Measurements from ENCODE around the gene ADARB2.
"Not testable (repeated sequence)": the region's sequence is repeated elsewhere in the genome, so short reads cannot be mapped to it uniquely, and the experiment has no call there.

ADARB2 gene

DNA sequence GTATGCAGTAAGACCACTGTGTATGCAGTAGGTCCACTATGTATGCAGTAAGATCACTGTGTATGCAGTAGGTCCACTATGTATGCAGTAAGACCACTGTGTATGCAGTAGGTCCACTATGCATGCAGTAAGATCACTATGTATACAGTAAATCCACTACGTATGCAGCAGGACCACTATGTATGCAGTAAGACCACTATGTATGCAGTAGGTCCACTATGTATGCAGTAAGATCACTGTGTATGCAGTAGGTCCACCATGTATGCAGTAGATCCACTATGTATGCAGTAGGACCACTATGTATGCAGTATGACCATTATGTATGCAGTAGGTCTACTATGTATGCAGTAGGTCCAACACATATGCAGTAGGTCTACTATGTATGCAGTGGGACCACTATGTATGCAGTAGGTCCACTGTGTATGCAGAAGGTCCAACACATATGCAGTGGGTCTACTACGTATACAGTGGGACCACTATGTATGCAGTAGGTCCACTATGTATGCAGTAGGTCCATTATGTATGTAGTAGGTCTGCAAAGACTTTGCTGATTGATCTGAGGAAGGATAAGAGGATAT is 313.6 kb downstream of the ADARB2 start:
- Mint-ChIP-seq H3K4me1 (peaks cover 15% of the 10 kb centered on the region), H3K9me3 (no peaks in the 10 kb centered on the region), H3K27ac (no peak overlapping the region), H3K27me3 (peaks cover 22% of the 10 kb centered on the region), H3K4me3 (no peak overlapping the region), H3K36me3 (ENCODE audit: low read depth) (no peaks in the 10 kb centered on the region)
- no peak for ATAC-seq
- no peak for DNase-seq

DNA sequence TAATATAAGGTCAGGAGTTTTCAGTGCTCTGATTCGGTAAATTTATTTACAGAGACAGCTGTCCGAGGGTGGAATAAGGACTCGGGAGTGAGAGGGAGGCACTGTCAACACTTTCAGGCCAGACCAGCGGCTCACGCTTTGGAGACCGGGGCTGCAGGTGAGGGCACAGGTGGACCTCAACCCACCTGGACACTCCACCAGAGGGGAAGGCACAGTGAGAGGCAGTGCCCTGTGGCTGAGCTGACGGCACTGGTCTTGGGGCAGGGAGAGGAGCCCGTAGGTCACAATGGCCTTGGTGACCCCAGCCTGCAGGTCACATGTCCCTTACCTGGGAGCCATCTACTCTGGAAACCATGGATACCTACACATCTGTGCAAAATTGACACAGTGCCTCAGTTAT is 315.1 kb downstream of the ADARB2 start:
- Mint-ChIP-seq H3K9me3 (no peaks in the 10 kb centered on the region), H3K27ac (no peak overlapping the region), H3K27me3 (peaks cover 24% of the 10 kb centered on the region), H3K4me3 (no peak overlapping the region), H3K36me3 (ENCODE audit: low read depth) (no peaks in the 10 kb centered on the region), H3K4me1 (peaks cover 15% of the 10 kb centered on the region)
- no peak for ATAC-seq
- DNase-seq: no peak

DNA sequence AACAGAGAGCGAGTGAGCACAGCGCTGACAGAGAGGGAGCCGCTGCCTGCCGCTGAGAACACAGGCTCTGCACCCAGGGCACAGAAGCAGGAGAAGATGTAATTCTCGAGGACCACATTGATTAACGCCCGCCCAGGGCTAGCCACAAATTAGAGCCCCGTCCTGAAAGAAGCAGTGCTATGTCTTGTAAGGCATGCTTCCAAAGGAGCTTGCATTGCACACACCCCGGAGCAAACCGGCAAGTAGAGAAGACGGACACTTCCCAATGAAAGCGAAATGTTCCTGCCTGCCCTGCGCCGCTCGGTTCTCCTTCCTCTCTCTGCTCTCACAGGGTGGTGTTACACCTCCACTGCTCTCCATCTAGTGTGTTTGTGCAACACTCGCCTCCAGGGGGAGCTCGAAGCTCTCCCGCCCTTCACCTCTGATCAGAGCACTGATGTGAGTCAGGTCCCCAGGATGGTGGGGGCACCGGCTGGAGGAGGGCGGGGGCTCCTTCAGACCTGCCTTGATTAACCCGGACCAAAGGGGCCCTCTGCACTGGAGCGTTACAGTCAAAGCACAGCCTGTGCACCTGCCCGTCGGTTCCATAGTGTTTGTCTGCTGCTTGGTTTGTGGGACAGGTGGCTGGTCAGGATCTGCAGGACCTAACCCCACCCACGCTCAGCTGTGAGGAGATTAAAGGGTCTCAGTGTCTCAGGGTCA is 316.5 kb downstream of the ADARB2 start:
- peak overlapping the region; percentile 37 for H3K4me3 Mint-ChIP-seq
- peaks cover 13% of the 10 kb centered on the region for H3K4me1 Mint-ChIP-seq
- no peaks in the 10 kb centered on the region for H3K36me3 Mint-ChIP-seq (ENCODE audit: low read depth)
- no peak overlapping the region for H3K27ac Mint-ChIP-seq
- peak; percentile 94 for ATAC-seq
- peaks cover 29% of the 10 kb centered on the region for H3K27me3 Mint-ChIP-seq
- peak; percentile 75 for DNase-seq
- H3K9me3 Mint-ChIP-seq: no peaks in the 10 kb centered on the region

DNA sequence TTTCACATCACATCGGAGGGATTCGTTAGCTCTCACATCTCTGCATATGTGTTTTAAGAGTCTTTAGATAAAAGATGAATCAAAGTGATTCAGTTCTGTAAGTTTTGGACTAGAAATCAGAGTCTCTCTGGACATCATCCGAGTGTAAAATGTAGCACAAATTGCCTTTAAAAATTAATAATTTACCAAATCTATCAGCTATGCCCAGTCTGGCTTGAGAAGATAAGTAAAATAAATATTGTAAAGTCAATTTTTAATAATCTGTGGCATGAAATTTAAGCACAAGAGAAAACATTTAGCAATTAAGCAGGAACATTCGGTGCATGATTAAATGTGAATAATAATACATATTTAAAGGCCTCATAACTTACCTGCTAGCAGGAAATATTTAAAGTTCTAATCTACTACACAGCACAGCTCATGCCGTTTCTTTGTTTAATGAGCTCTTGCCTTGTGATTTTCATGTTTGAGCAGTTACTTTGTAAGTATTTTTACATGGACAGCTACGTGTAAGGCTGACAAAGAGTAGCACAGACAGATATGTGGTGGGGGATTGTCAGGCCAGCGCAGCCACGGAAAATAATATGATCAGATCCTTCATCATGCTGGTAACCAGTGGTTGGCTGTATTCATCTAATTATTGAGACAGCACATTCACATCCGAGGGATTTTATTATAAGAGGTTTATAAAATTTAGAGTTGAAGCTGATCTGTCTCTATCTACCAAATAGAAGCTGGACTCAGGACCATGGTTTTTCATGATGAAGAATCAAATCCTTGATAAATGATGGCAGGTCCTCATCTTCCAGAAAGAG is 317.3 kb downstream of the ADARB2 start:
- Mint-ChIP-seq H3K27me3 (peaks cover 32% of the 10 kb centered on the region), H3K36me3 (ENCODE audit: low read depth) (no peaks in the 10 kb centered on the region), H3K4me3 (peak overlapping the region; percentile 37), H3K4me1 (peaks cover 13% of the 10 kb centered on the region), H3K27ac (no peak overlapping the region), H3K9me3 (no peaks in the 10 kb centered on the region)
- ATAC-seq (no peak), DNase-seq (no peak)

DNA sequence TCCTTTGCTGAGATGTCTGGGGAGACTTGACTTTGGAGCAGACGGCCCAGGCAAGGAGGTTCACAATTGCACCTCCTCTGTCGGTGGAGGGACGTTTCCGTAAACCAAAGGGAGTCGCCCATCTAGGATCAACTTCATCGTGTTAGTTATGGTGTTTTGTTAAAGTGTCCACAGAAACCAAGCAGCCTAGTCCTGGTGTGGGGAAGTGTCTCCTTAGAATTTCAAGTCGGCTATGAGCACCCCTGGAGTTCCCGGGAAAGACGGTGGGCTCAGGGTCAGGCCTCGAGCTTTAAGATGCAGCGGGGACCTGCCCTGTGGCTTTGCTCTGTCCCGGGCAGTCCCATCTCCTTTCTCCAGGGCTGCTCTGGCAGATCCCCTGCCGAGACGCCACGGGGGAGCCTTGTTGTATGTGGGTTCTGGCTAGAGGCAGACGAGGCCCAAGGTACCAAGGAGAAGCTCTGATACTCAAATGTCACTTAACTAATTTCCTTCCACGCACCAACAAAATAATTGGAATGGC is 319.2 kb downstream of the ADARB2 start:
- ATAC-seq: no peak
- H3K27me3 Mint-ChIP-seq: peaks cover 41% of the 10 kb centered on the region
- DNase-seq: no peak

DNA sequence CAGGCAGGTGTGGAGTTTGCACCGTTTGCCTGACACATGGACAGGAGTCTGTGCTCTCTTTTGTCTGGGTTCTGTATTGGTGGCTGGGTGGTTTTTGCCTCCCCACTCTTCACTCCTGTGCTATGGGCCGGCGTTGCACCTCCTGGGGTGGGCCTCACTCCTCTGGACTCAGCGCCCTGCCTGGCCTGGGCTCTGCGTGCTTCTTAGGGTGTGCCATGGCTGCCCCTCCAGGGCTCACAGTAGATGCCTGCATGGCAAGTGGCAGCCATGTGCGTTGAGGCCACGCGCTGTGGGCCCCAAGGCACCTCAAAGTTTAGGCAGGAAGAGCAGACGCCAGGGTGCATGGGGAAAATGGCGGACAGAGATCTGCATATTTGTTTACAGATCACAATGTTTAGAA is 319.8 kb downstream of the ADARB2 start:
- H3K27me3 Mint-ChIP-seq: peaks cover 46% of the 10 kb centered on the region

More for the DNA sequence above, 319.2 kb downstream of the ADARB2 start:
- Mint-ChIP-seq H3K36me3 (ENCODE audit: low read depth) (no peaks in the 10 kb centered on the region), H3K4me3 (no peak overlapping the region), H3K9me3 (no peaks in the 10 kb centered on the region), H3K4me1 (peaks cover 9% of the 10 kb centered on the region), H3K27ac (no peak overlapping the region)

DNA sequence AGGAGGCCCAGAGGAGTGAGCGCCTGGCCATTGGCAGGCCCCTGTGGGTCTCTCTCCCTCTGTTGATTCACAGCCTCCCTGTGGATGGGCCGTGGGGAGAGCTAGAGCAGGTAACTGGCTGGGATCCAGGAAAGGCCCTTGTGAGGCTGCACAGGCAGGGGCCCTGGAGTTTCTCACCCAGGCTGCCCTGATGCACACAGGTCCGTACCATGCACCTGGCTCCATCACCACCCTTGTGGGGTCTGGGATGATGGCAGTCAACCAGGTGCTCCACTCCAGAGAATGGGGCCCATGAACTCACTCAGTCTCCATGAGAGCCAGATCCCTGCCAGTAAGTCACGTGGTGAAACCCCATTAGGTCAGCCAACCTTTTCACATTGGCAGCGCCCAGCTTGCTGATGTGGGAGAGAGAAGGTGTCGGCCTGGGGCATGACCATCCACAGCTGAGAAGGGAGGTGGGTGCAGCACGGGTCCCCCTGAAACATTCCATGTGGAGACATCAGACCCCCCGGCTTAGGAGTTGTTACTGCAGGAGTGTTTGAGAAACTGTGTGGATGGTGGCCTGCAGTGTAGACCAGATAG is 320.8 kb downstream of the ADARB2 start:
- DNase-seq (no peak), ATAC-seq (no peak)
- Mint-ChIP-seq H3K4me1 (peaks cover 11% of the 10 kb centered on the region), H3K27me3 (peaks cover 48% of the 10 kb centered on the region), H3K27ac (no peak overlapping the region), H3K36me3 (ENCODE audit: low read depth) (no peaks in the 10 kb centered on the region), H3K4me3 (no peak overlapping the region), H3K9me3 (no peaks in the 10 kb centered on the region)

More for the DNA sequence above, 319.8 kb downstream of the ADARB2 start:
- peaks cover 9% of the 10 kb centered on the region for H3K4me1 Mint-ChIP-seq
- H3K4me3 Mint-ChIP-seq: no peak overlapping the region
- H3K9me3 Mint-ChIP-seq: no peaks in the 10 kb centered on the region
- no peak overlapping the region for H3K27ac Mint-ChIP-seq
- DNase-seq: no peak
- ATAC-seq: no peak
- no peaks in the 10 kb centered on the region for H3K36me3 Mint-ChIP-seq (ENCODE audit: low read depth)

DNA sequence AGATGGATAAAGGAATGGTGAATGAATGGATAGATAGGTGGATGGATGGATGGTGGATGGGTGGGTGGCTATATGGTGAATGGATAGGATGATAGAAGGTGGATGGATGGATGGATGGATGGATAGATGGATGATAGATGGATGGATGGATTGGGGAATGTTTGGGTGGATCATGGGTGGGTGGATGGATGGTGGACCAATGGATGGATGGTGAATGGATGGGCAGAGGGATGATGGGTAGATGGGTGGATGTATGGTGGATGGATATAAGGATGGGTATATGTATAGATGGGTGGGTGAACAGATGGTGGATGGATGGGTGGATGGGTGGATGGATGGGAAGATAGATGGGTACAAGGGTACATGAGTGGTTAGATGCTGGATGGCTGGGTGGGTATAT is 322.4 kb downstream of the ADARB2 start:
- Mint-ChIP-seq H3K4me1 (peaks cover 2% of the 10 kb centered on the region), H3K4me3 (no peak overlapping the region), H3K36me3 (ENCODE audit: low read depth) (no peaks in the 10 kb centered on the region), H3K27ac (no peak overlapping the region), H3K9me3 (no peaks in the 10 kb centered on the region), H3K27me3 (peaks cover 36% of the 10 kb centered on the region)
- no peak for DNase-seq
- ATAC-seq: no peak

DNA sequence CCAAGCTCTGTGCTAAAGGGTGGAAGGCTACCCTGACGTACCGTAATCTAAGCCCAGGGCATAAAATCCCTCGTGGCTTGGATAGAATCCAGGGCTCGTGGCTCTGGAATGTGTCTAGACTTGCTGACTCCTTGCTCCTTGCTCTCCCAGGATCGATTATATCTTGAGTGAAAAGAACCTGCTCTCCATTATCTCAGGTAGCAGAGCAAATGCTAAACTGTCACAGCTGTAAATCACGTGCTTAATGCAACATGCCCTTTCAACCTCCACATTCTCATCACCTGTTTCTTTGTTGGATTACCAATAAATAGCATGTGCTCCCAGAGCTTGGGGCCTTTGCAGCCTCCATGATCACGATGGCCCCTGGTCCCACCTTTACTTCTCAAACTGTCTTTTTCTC is 323.0 kb downstream of the ADARB2 start:
- H3K27me3 Mint-ChIP-seq: peaks cover 32% of the 10 kb centered on the region

DNA sequence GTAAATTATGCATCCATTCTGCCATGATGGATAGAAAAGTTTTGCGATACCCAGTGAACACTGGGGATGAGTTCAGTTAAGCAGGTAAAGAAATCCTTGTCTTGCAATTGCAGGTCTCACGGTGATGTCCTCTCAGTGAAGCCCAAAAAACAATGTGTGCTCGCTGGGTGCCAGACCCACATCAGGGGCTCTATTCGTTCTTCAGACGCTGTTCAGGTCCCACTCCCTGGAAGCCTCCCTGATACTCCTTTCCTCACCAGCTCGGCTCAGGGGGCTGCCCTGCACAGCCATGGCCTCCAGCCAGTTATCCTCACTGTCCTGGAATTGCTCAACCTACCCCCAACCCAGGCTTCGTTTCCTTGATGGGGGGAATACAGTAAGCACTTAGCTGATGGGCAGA is 323.5 kb downstream of the ADARB2 start:
- peaks cover 2% of the 10 kb centered on the region for H3K4me1 Mint-ChIP-seq
- no peak overlapping the region for H3K4me3 Mint-ChIP-seq
- H3K9me3 Mint-ChIP-seq: no peaks in the 10 kb centered on the region
- no peak overlapping the region for H3K27ac Mint-ChIP-seq
- H3K27me3 Mint-ChIP-seq: peaks cover 31% of the 10 kb centered on the region
- H3K36me3 Mint-ChIP-seq (ENCODE audit: low read depth): no peaks in the 10 kb centered on the region
- DNase-seq: no peak
- no peak for ATAC-seq

More for the DNA sequence above, 323.0 kb downstream of the ADARB2 start:
- H3K9me3 Mint-ChIP-seq; ATAC-seq; H3K27ac Mint-ChIP-seq; DNase-seq; H3K4me3 Mint-ChIP-seq; H3K36me3 Mint-ChIP-seq (ENCODE audit: low read depth); H3K4me1 Mint-ChIP-seq: not testable (repeated sequence)

DNA sequence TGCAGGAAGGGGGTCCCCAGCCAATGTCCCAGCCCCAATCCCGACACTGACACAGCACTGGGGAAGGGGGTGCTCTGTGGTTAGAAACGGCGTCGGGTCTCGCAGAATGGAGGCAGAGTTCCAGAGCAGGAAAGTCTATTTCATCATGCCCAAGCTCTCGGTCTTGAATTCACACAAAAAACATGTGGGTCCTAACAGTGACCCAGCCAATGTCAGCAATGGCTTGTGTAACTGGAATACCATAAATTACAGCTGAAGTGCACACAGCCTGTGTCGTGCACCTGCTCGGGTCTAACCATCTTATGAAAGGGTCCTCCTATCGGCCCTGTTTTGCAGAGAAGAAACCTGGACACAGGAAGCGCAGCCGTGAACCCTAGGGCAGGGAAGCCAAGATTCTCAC is 324.1 kb downstream of the ADARB2 start:
- no peak for ATAC-seq
- Mint-ChIP-seq H3K9me3 (no peaks in the 10 kb centered on the region), H3K36me3 (ENCODE audit: low read depth) (no peaks in the 10 kb centered on the region), H3K27ac (no peak overlapping the region), H3K27me3 (peaks cover 29% of the 10 kb centered on the region), H3K4me3 (no peak overlapping the region), H3K4me1 (peaks cover 2% of the 10 kb centered on the region)
- no peak for DNase-seq

DNA sequence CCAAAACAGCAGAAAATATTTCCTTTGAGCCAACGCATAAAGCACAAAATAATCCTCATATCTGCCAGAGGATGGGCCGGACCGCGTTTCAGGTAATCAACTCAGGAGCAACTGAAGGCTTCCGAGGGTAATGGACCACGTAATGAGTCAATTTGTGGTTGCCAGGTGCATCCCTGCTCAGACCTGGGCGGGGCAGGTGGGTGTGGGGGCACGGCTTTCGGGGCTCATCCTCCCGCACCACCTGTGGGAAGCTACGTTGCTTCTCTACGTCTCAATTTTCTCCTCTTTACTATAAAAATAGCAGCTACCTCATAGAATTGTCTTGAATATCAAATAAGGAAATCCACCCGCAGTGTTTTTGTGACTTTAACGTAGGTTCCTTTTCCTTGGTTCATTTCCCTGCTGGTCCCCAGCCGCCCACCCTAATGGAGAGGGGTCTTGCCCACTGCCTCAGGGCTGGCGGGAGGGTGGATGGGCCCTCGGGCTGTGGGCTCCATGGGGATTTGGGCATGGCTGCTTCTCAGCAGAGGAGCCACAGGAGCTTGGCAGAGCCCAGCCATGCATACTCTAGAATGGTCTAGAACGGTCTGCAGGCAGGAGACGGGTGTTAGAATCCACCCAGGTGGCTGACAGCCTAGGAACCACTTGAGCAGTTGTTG is 324.7 kb downstream of the ADARB2 start:
- H3K4me3 Mint-ChIP-seq: no peak overlapping the region
- no peaks in the 10 kb centered on the region for H3K9me3 Mint-ChIP-seq
- ATAC-seq: no peak
- no peak overlapping the region for H3K27ac Mint-ChIP-seq
- peaks cover 29% of the 10 kb centered on the region for H3K27me3 Mint-ChIP-seq
- peaks cover 2% of the 10 kb centered on the region for H3K4me1 Mint-ChIP-seq
- no peak for DNase-seq
- no peaks in the 10 kb centered on the region for H3K36me3 Mint-ChIP-seq (ENCODE audit: low read depth)

DNA sequence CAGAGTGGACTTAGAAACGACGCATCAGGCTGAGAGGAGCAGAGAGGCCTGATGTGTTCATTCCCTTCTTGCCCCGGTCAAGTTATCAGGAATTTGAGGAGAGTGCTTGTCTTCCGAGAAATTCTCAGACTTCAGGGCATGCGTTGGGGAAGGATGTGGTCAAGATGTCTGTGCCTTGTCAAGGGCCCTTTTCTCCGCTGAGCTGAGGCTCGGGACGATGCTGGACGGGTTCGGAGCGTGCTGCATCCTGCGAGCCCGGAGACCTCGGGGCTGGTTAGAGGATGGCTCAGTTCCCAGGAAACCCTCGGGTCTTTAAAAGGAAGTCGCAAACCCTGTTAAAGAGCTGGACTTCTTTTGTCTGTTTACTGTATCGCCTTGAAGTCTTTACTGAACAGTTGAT is 325.4 kb downstream of the ADARB2 start:
- H3K4me3 Mint-ChIP-seq: no peak overlapping the region

DNA sequence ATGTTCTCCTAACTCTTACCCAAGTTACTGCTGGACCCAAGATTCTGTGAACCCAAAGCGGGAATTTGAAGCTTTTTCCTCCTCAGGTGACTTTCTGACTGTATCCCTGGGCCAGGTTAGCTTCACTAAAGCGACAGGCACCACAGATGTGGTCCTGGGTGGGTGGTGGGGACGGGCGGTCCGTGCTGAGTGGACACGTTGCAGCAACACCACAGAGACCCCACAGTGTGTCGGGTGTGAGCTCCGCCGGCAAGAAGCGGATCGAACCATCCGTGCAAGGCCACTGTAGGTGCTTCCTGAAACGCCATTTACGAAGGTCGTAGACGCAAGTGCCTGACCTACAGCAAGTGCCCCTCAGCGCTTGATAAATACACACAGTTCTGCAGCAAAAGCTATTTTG is 325.9 kb downstream of the ADARB2 start:
- DNase-seq (no peak), ATAC-seq (no peak)
- no peak overlapping the region for H3K27ac Mint-ChIP-seq
- peaks cover 23% of the 10 kb centered on the region for H3K27me3 Mint-ChIP-seq
- no peaks in the 10 kb centered on the region for H3K36me3 Mint-ChIP-seq (ENCODE audit: low read depth)
- H3K9me3 Mint-ChIP-seq: no peaks in the 10 kb centered on the region
- H3K4me3 Mint-ChIP-seq: no peak overlapping the region
- peaks cover 2% of the 10 kb centered on the region for H3K4me1 Mint-ChIP-seq

More for the DNA sequence above, 325.4 kb downstream of the ADARB2 start:
- Mint-ChIP-seq H3K27ac (no peak overlapping the region), H3K4me1 (peaks cover 2% of the 10 kb centered on the region), H3K9me3 (no peaks in the 10 kb centered on the region), H3K36me3 (ENCODE audit: low read depth) (no peaks in the 10 kb centered on the region), H3K27me3 (peaks cover 25% of the 10 kb centered on the region)
- DNase-seq (no peak), ATAC-seq (no peak)

Data from activated naive CD8-positive, alpha-beta T cell treated with anti-CD3 and anti-CD28 coated beads, Interleukin-2, amount 50 U/mL, for 24 hours (primary cell).